Lung (tissue), 12 donors: Measurements from ENCODE around the gene ITPR1. TPM values are rescaled to one million over a fixed set of nuclear protein-coding genes. Genes with fewer than 3 reads are reported as not detected.

ENCODE experiments used
- ATAC-seq: fragments of 200-7000 bp; cut with Tn5 transposase; one replicate; pipeline ENCODE4 v1.9.1; 2020; ENCODE audit warnings: moderate number of reproducible peaks; ENCODE audit not compliant: insufficient read depth, low FRiP score
- DNase-seq, 3 donors: peaks; one replicate each; pipeline ENCODE4 v3.0.0-alpha.2; 2013 to 2017
- H3K27ac ChIP-seq, 2 donors: one replicate each; pipeline ENCODE4 v1.5.1; 2013; ENCODE audit warnings: mild to moderate bottlenecking in 2 of 2, moderate library complexity in 2 of 2, control low read depth in 1 of 2, inconsistent platforms in 1 of 2, low read depth in 1 of 2, low read length in 1 of 2
- H3K27me3 ChIP-seq, 3 donors: one replicate each; pipeline ENCODE4 v1.5.1; 2013; ENCODE audit warnings: low read length in 2 of 3; ENCODE audit not compliant: control insufficient read depth in 3 of 3, insufficient read depth in 3 of 3
- H3K36me3 ChIP-seq, 4 donors: one replicate each; pipeline ENCODE4 v1.5.1; 2013; ENCODE audit warnings: low read length in 4 of 4, mild to moderate bottlenecking in 1 of 4, moderate library complexity in 1 of 4; ENCODE audit not compliant: control insufficient read depth in 4 of 4, insufficient read depth in 4 of 4
- H3K4me1 ChIP-seq, 5 donors: one replicate each; pipeline ENCODE4 v1.5.1; 2013; ENCODE audit warnings: low read length in 5 of 5, mild to moderate bottlenecking in 2 of 5, moderate library complexity in 1 of 5; ENCODE audit not compliant: control insufficient read depth in 5 of 5, insufficient read depth in 5 of 5
- H3K4me3 ChIP-seq: one replicate; pipeline ENCODE4 v1.5.1; 2013; ENCODE audit warnings: mild to moderate bottlenecking, control low read depth, moderate library complexity
- H3K9ac ChIP-seq, 2 donors: one replicate each; pipeline ENCODE4 v1.5.1; 2013; ENCODE audit warnings: low read length in 2 of 2, control low read depth in 1 of 2; ENCODE audit not compliant: insufficient read depth in 1 of 2
- H3K9me3 ChIP-seq, 4 donors: one replicate each; pipeline ENCODE4 v1.5.1; 2013; ENCODE audit warnings: low read length in 3 of 4, mild to moderate bottlenecking in 1 of 4, moderate library complexity in 1 of 4; ENCODE audit not compliant: control insufficient read depth in 4 of 4, insufficient read depth in 3 of 4
- WGBS, 2 donors: extraction: QIAGEN DNeasy Blood & Tissue Kit; methylation state at CpG; one replicate each; pipeline ENCODE4 v1.1.7; 2013; 5-methylcytosine and 5-hydroxymethylcytosine counted together
- polyA plus RNA-seq, 2 donors: library from polyadenylated mRNA; stranded (reverse); fragments of 200-250 nt; gene quantifications; one replicate each; pipeline ENCODE4 v1.2.1, GENCODE V29; 2013
- total RNA-seq, 2 donors: library from RNA; depleted of rRNA in 1 of 2; stranded (reverse); fragments of >200 nt in 1 of 2; gene quantifications; one replicate each; pipeline ENCODE4 v1.2.1, GENCODE V29; 2014 to 2021
- TF ChIP-seq, protein P1 (sequence below): IDR thresholded peaks from 2 replicates; pipeline ENCODE4 v1.5.1; 2012; ENCODE audit warnings: mild to moderate bottlenecking; ENCODE audit errors: control extremely low read depth, extremely low read depth
- donor health status: control.
- donor health status: control.
- donor health status: Bipolar disorder and iron deficiency.
- donor health status: healthy.
- donor health status: DM: yes; HTN: yes; CAD: no.

ITPR1 gene
- total and polyA plus RNA-seq, 4 donors = 12.4 to 152 (median 44.1) TPM

DNA sequence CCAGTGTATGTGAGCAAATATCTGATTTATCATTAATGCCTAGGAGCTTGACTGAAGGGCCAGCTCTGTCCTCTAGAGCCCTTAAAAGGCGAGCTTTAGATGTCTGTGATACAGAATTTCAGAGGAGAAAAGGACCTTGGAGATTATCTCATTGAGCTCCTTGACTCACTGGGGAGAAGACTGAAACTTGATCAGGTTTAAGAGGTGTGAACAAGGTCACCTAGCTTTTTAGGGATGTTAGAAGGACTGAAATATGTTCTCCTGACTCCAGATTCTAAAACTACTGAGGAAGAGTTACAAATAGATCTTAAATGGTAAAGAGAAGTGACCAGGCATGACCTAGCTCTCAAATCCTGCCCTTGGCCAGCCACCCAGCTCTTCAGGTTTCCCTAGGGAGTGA lies 292.4 kb downstream of the ITPR1 start:
- DNase-seq = no peak
- Histone ChIP-seq H3K27me3 (no peaks in the 10 kb centered on the region), H3K4me1 (peaks cover 0 to 5% (median 3%) of the 10 kb centered on the region in 5 donors), H3K9me3 (no peaks in the 10 kb centered on the region), H3K27ac (no peak overlapping the region), H3K9ac (no peak overlapping the region), H3K4me3 (no peak overlapping the region), H3K36me3 (peaks cover 7 to 31% (median 13%) of the 10 kb centered on the region in 4 donors)
- 96 to 97% methylated on average over 1 of the region's 1 CpG for WGBS, 2 donors
- TF ChIP-seq, protein P1, sequence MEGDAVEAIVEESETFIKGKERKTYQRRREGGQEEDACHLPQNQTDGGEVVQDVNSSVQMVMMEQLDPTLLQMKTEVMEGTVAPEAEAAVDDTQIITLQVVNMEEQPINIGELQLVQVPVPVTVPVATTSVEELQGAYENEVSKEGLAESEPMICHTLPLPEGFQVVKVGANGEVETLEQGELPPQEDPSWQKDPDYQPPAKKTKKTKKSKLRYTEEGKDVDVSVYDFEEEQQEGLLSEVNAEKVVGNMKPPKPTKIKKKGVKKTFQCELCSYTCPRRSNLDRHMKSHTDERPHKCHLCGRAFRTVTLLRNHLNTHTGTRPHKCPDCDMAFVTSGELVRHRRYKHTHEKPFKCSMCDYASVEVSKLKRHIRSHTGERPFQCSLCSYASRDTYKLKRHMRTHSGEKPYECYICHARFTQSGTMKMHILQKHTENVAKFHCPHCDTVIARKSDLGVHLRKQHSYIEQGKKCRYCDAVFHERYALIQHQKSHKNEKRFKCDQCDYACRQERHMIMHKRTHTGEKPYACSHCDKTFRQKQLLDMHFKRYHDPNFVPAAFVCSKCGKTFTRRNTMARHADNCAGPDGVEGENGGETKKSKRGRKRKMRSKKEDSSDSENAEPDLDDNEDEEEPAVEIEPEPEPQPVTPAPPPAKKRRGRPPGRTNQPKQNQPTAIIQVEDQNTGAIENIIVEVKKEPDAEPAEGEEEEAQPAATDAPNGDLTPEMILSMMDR = no peak
- ATAC-seq = no peak

DNA sequence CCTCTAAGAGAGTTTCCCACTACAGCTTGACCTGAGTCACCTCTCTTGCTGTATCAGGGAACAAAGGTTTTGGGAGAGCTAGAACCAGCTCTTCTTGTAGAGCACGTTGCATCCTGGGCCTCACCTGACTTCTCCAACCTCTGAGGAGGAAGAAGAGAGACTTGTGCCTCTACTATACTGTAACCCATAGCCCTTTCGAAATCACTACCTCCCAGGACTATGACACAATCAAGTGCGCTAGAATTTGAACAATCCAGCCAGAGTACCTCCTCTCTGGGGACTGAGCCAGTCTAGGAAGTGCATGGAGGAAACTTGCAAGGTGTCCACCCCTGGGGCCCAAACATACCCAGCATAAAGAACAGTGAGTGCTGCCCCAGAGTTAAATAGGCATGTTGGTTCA lies 293.3 kb downstream of the ITPR1 start:
- no peaks in the 10 kb centered on the region for H3K4me1 ChIP-seq
- no peaks in the 10 kb centered on the region for H3K9me3 ChIP-seq
- H3K36me3 ChIP-seq = peaks cover 11 to 39% (median 17%) of the 10 kb centered on the region in 4 donors
- no peak for DNase-seq
- TF ChIP-seq, protein P1 = no peak
- no peaks in the 10 kb centered on the region for H3K27me3 ChIP-seq
- H3K9ac ChIP-seq = no peak overlapping the region
- 45 to 72% methylated on average over 3 of the region's 3 CpGs for WGBS, 2 donors
- no peak for ATAC-seq
- H3K27ac ChIP-seq = no peak overlapping the region
- no peak overlapping the region for H3K4me3 ChIP-seq

DNA sequence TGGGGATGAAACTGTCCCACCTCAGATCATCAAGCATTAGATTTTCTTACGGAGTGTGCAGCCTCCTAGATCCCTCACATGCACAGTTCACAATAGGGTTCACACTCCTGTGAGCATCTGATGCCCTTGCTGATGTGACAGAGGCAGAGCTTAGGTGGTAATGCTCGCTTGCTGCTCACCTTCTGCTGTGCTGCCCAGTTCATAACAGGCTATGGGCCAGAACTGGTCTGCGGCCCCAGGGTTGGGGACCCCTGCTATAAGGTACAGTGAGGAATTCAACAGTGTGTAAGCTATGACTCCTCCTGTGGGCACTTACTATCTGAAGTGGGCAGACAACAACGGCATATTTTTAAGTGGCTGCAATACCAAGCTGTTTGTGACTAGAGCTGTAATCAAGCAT lies 298.2 kb downstream of the ITPR1 start:
- DNase-seq (no peak), ATAC-seq (no peak)
- H3K9ac ChIP-seq = no peak overlapping the region
- TF ChIP-seq, protein P1 = no peak
- WGBS, 2 donors = 91 to 98% methylated on average over 4 of the region's 4 CpGs
- no peaks in the 10 kb centered on the region for H3K4me1 ChIP-seq
- peaks cover 10 to 32% (median 17%) of the 10 kb centered on the region in 4 donors for H3K36me3 ChIP-seq
- H3K27ac ChIP-seq = no peak overlapping the region
- no peaks in the 10 kb centered on the region for H3K9me3 ChIP-seq
- H3K27me3 ChIP-seq = no peaks in the 10 kb centered on the region
- H3K4me3 ChIP-seq = no peak overlapping the region

DNA sequence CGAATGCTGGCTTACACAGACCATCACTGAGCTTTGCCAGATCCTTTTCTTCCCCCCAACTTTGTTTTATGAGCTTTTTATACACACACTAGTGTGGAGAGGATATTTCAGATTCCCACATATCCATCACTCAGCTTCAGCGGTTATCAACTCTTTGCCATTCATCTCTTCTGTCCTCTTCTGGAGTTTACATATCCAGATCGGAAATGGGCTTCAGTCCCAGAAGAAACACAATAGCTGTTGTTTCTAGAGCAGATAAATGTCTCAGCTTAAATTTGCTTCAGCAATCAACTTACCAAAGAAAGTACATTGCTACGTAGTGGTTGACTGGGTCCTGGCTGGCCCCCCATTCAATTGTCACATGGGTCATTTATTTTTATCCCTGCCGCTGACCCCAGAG lies 300.2 kb downstream of the ITPR1 start:
- TF ChIP-seq, protein P1 = no peak
- Histone ChIP-seq H3K4me1 (no peaks in the 10 kb centered on the region), H3K27me3 (no peaks in the 10 kb centered on the region), H3K27ac (no peak overlapping the region), H3K4me3 (no peak overlapping the region), H3K36me3 (peaks cover 9 to 45% (median 22%) of the 10 kb centered on the region in 4 donors), H3K9ac (no peak overlapping the region), H3K9me3 (peaks cover 0 to 6% (median under 1%) of the 10 kb centered on the region in 4 donors)
- ATAC-seq (no peak), DNase-seq (no peak)
- WGBS, 2 donors = 76 to 83% methylated on average over 5 of the region's 5 CpGs
